IMR-90 (cell line): ENCODE measurements around the gene TNNC2.

Experiments used
- BHLHE40 ChIP-seq: fragments of 150-350 bp; IDR thresholded peaks from 2 replicates; pipeline ENCODE4 v1.6.1; 2016; ENCODE audit warnings: mild to moderate bottlenecking, low read depth, low read length
- CTCF ChIP-seq: conservative IDR thresholded peaks from 2 replicates; pipeline ENCODE4 v1.5.1; 2012; ENCODE audit warnings: mild to moderate bottlenecking, low read depth, low read length, improper control_type of control experiment
- POLR2A ChIP-seq: IDR thresholded peaks from 2 replicates; pipeline ENCODE4 v1.6.1; 2012; ENCODE audit warnings: mild to moderate bottlenecking, low read depth, low read length

- TF ChIP-seq CTCF (no peak), POLR2A (no peak), BHLHE40 (no peak)
Observed at GRCh38 chr20:45819466-45819865, 7.6 kb downstream of the TNNC2 start.
